C4-2B (cell line): ENCODE results near the gene SPRED3.
"Not testable (repeated sequence)": the region's sequence is repeated elsewhere in the genome, so short reads cannot be mapped to it uniquely, and the experiment has no call there.

Experiments used
- H3K27ac ChIP-seq: fragments of 450-650 bp; 2 replicates; pipeline ENCODE4 v1.5.1; 2017
- CTCF ChIP-seq: fragments of 450-650 bp; conservative IDR thresholded peaks from 2 replicates; pipeline ENCODE4 v1.5.1; 2017; ENCODE audit warnings: mild to moderate bottlenecking
- ZFX ChIP-seq: fragments of 450-650 bp; IDR thresholded peaks from 2 replicates; pipeline ENCODE4 v1.6.1; 2017

Gene SPRED3

GRCh38 chr19:38362076-38362945 is 26.2 kb upstream of the SPRED3 start:
- peak overlapping the region; percentile 62 for H3K27ac ChIP-seq
- no peak for TF ChIP-seq CTCF
- no peak for TF ChIP-seq ZFX

GRCh38 chr19:38362946-38363688 is 25.4 kb upstream of the SPRED3 start:
- H3K27ac ChIP-seq, result not testable (repeated sequence)

GRCh38 chr19:38367041-38367440 is 21.5 kb upstream of the SPRED3 start:
- H3K27ac ChIP-seq, result no peak overlapping the region
- TF ChIP-seq CTCF, result no peak
- no peak for TF ChIP-seq ZFX

GRCh38 chr19:38369584-38369983 is 18.9 kb upstream of the SPRED3 start:
- no peak overlapping the region for H3K27ac ChIP-seq

GRCh38 chr19:38370299-38370698 is 18.2 kb upstream of the SPRED3 start:
- no peak overlapping the region for H3K27ac ChIP-seq

More at GRCh38 chr19:38369584-38369983, 18.9 kb upstream of the SPRED3 start:
- TF ChIP-seq ZFX (no peak), CTCF (no peak)

GRCh38 chr19:38371081-38371480 is 17.4 kb upstream of the SPRED3 start:
- TF ChIP-seq CTCF (no peak), ZFX (no peak)
- H3K27ac ChIP-seq, result no peak overlapping the region

More at GRCh38 chr19:38370299-38370698, 18.2 kb upstream of the SPRED3 start:
- no peak for TF ChIP-seq CTCF
- TF ChIP-seq ZFX, result no peak

- H3K27ac ChIP-seq, result peak overlapping the region; percentile 91
Observed at GRCh38 chr19:38373907-38374331, 14.6 kb upstream of the SPRED3 start.

More at GRCh38 chr19:38373907-38374331, 14.6 kb upstream of the SPRED3 start:
- TF ChIP-seq ZFX (no peak), CTCF (no peak)
